Stimulated activated CD4-positive, alpha-beta T cell treated with anti-CD3 and anti-CD28 coated beads, TNF-alpha, amount 100 ng/mL, for 4 hours (primary cell): ENCODE measurements around the gene RNF34.

Experiments
- DNase-seq, 3 experiments: peaks; one replicate each; pipeline ENCODE4 v3.0.0-alpha.2; 2020; ENCODE audit warnings: low read depth in 3 of 3

RNF34 gene

GRCh38 chr12:121466794-121467637, 67.1 kb downstream of the RNF34 start:
- peak; percentile 77 to 83 (median 77) for DNase-seq

DNA sequence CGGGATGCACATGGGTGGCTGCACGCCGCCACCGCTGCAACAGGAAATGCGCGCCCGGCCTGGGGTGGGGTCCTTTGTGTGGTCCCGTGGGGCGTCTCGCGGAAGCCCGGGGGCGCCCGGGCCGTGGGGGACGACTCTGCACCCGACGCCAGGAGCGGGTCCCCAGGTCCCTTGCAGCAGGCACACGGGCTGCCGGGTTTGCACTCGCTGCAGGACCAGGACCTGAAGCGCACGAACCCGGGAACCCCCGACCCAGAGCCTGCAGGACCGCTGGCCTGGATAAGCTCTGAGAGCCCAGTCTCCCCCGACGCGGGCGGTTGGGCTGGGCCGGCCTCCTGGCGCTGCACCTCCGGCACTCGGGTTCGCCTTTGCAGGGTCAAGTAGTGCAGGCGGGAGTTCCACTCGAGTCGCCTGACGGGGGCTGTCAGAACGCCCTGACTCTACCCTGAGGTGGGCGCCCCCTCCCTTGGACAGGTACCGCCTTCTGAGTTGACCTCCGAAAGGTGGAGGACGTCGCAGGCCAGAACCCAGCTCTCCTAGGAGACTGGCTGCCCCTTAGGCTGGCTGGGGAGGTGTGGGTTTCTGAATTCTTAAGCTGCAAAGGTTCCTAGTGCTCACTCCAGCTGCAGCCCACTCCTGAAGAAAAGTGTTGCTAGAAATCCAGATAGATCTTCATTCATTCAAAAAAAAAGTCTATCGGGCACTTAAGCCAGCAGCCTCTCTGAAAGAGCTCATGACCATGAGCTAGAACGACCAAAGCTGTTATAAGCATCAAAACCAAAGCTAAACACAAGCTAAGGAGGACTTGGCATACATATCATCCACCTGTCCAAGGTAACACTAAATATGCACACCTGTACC, 68.0 kb downstream of the RNF34 start:
- DNase-seq, result no peak

GRCh38 chr12:121468499-121468801, 68.5 kb downstream of the RNF34 start:
- DNase-seq, result no peak

DNA sequence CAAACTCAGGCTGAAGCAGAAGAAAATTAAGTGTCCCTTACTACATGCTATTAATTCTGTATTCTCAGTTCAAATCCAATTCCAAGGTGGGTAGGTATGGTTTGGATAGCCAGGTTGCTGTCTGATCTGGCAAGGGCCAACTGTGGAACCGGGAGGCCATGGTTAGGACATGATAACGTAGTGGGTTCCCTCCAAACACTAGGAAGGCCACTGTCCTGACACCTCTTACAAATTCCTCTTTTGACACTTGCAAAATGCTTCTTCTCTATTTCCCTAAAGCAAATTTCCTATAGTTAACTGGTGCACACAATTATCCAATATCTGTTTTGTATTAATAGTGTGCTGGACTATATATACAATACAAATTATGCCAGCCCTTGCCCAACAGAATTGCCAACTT, 70.8 kb downstream of the RNF34 start:
- no peak for DNase-seq

DNA sequence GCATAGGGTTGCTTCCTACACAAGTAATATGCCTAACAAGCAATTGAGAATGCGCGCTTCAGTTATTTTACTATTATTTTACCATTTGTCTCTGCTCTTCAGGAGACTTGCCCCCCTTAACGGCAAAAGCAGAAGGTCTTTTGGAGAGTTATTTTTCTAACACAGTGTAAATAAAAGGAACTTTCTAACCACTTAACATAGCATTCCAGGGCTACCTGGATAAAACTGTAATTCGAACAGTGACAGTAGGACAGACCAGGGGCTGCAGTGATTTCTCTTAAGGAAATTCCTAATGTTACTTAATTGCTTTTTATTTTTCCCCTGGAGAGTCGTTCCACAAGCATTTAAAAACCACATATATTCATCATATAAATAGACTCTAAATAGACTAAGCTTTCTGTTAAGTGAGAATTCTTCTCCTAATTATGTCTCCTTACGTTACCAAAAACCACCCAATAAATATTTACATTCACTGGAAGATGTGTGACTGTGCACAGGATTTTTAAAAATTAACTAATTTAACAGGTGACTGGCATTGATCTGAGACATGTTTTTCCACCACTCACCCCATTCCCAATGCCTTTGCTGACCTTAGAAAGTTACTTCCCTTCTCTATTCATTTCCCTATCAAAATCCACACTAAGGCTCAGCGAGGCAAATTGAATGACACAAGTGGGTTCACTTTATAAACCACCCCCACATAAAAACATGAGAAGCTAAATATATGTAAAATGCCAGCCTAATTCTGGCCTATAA, 72.4 kb downstream of the RNF34 start:
- no peak for DNase-seq
